Measurements from ENCODE around the gene CYB561A3.

CYB561A3 gene

DNA sequence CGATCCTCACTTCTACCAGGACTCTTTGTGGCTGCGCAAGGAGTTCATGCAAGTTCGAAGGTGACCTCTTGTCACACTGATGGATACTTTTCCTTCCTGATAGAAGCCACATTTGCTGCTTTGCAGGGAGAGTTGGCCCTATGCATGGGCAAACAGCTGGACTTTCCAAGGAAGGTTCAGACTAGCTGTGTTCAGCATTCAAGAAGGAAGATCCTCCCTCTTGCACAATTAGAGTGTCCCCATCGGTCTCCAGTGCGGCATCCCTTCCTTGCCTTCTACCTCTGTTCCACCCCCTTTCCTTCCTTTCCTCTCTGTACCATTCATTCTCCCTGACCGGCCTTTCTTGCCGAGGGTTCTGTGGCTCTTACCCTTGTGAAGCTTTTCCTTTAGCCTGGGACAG, 7.0 kb upstream of the CYB561A3 start:
- DNase-seq = no peak

DNA sequence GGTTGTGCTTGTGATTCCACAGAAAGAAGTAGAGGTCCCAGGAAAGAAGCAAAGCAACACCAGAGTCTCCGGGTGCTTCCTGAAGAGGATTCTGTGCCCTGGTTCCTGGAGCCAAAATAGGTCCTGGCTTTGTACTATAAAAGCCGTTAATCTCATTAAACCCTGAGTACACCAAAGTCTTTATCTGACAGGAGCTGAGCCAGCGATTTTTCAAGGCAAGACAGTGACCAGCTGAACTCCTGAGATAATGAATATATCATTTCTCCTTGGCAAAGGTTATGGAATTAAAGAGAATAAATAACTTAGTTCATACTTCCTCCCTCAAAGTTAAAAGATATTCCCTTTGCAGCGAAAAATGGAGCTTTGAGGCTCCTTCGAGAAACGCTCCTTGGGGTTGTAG, 5.7 kb upstream of the CYB561A3 start:
- DNase-seq = no peak

DNA sequence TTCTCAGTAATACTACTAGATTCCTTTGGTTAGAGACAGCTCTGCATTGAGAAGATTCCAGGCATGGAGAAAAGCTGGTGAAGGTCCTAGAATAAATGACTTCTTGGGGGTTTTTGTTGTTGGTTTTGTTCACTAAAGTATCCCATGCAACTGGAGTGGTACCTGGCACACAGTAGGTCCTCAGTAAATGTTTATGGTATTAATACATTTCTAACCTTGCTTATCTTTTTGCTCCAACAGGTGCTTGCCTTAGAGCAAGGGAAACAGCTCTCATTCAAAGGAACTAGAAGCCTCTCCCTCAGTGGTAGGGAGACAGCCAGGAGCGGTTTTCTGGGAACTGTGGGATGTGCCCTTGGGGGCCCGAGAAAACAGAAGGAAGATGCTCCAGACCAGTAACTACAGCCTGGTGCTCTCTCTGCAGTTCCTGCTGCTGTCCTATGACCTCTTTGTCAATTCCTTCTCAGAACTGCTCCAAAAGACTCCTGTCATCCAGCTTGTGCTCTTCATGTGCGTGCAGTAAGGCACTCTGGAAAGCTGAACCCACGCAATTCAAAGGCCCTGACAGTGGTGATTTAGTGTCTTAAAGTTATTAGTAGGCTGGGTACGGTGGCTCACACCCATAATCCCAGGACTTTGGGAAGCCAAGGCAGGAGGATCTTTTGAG, 2.5 kb upstream of the CYB561A3 start:
- no peak for DNase-seq

DNA sequence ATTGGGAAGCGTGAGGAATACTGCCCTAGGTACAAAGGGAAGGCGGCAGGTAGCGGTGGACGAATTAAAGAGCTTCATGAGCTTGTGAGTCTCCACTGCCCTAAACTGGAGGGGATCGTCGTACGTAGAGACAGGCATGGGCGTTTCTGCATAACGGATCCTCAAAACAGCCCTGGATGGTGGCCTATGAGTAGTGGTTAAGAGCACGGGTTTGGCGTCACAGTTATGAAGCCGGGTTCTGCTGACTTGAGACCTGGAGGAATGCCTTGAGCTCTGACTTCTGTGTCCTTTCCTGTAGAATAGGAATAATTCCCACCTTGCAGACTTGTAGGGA, 827 bp upstream of the CYB561A3 start:
- DNase-seq = peak; percentile 30

DNA sequence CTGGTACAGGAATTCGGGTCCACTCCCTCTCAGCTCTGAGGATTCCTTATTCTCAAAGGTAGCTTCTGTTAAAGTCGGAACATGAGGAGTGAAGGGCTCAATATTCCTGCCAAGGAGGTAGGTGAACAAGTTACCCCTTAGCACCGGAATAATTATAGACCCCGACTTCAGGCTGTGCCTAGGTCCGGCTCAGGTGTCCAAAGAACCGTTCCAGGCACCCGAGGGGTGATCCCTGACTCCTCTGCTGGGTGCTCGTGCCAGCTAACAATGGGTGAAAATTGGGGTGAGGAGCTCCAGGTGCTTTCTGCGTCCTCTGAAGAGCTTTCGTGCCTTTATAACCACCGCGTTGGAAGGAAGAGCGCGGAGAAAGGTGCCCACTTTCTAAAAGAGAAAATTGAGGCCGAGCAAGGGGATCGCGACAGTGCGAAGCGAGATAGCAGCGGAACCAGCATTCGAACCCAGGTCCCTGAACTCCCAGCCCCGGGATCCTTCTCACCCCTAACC, 393 bp downstream of the CYB561A3 start:
- no peak for DNase-seq

DNA sequence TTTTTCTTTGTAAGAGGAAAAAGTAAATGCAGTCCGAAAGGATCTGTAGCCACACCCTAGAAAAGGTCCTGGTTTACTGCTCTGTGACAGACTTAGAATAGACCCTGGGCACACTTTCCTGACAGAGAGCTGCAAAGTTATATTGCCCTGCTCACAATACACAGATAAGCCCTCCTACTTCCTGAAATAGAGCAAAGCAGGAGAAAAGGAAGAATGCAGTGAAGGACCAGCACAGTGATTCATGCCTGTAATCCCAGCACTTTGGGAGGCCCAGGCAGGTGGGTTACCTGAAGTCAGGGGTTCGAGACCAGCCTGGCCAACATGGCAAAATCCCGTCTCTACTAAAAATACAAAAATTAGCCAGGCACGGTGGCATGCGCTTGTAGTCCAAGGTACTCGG, 2.2 kb downstream of the CYB561A3 start:
- DNase-seq = no peak

- no peak for DNase-seq
These were observed 3.1 kb downstream of the CYB561A3 start for GRCh38 chr11:61358566-61358965.

- DNase-seq = no peak
These were observed 3.8 kb downstream of the CYB561A3 start for GRCh38 chr11:61357894-61358239.

DNA sequence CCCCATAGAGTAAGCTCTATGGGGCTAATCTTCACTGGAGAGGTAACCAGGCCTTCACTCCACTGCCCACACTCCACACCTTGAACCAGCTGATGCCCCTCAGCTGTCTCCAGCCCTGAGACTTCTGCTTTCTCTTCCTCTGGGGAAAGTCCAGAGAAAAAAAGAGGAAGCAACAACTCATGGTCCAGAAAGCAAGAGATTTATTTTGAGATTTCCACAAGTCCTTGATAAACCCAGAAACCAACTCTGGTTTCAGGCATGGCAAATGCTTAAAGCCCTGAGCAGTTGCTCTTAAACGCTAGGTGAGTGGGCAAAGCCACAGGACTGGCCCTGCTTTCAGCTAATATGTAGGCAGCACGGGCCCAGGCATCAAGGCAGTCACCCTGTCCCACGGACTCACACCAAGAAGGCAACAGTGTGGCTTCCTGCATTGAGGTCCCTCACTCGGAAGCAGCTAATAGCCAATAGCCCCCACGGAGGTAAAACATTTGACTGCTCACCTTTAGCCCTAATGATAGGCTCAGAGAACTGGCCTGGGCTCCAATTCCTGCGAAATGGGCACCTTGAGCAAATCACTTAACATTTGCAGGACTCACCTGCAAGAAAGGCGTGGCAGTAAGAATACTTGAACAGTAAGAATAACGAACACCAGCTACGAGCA, 4.3 kb downstream of the CYB561A3 start:
- no peak for DNase-seq

DNA sequence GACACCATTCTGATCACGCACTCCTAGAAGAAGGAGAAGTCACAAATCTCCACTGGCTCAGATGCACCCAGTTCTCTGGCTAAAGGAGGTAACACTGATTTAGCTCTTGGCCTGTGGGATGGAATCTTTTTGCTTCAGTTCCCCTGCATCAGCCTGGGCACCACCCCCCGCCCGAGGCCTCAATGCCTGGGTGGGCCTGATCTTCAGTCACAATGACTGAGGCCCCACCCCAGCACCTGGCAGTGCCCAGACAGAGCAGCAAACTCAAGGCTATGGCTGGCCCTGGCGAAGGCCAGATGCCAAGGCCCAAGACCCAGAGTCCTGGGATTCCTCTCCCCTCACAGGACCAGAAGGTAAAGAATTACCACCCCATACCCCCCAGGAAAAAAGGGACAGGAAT, 5.0 kb downstream of the CYB561A3 start:
- no peak for DNase-seq

GRCh38 chr11:61354208-61354607, 7.5 kb downstream of the CYB561A3 start:
- no peak for DNase-seq

- no peak for DNase-seq
These were observed 8.3 kb downstream of the CYB561A3 start for GRCh38 chr11:61353131-61354067.

DNA sequence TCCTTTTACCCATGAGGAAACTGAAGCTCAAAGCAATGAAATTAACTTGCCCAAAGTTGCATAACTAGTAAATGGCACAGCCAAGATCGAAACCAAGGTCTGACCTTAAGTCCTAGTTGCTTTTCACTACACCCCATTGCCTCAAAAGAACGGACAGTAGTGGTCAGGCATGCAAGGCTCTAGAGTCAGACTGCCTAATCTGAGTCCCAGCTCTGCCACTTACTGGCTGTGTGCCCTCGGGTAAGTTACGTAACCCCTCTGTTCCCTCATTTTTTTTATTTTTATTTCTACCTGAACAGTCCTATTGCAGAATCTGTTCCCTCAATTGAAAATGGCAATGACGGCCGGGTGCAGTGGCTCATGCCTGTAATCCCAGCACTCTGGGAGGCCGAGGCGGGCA, 9.6 kb downstream of the CYB561A3 start:
- no peak for DNase-seq

DNA sequence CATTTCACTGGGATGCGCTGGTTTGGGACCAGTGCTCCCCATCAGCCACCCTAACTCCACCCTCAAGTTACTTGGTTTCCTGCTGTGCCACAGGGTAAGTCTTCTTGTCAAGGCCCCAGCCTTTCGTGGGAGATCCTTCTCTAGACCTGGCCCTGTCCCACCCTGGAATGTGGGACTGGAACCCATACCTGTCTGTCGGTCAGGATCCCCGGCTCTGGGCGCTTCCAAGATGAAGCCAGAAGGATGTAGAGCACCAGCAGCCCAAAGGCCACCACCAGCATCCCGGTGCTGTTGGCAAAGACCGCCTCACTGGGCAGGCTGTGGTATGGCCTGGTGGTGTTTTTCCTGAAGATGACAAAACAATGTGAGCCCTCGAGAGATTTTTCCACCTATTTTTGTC, 10.9 kb downstream of the CYB561A3 start:
- DNase-seq = no peak

- no peak for DNase-seq
These were observed 11.3 kb downstream of the CYB561A3 start for GRCh38 chr11:61350336-61350735.

DNA sequence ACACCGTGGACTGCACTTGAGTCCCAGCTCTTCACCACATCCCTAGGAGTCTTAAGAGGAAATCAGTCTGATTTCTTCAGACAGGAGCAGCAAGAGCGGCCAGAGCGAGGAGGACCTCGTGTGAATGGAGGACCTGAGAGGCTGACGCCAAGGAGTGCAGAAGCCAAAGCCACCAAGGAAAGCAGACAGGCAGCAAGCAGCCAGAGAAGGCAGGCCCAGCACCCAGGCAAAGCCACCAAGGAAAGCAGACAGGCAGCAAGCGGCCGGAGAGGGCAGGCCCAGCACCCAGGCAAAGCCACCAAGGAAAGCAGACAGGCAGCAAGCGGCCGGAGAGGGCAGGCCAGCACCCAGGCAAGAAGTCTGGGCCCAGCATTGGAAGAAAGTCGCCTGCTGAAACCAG, 11.8 kb downstream of the CYB561A3 start:
- no peak for DNase-seq

DNA sequence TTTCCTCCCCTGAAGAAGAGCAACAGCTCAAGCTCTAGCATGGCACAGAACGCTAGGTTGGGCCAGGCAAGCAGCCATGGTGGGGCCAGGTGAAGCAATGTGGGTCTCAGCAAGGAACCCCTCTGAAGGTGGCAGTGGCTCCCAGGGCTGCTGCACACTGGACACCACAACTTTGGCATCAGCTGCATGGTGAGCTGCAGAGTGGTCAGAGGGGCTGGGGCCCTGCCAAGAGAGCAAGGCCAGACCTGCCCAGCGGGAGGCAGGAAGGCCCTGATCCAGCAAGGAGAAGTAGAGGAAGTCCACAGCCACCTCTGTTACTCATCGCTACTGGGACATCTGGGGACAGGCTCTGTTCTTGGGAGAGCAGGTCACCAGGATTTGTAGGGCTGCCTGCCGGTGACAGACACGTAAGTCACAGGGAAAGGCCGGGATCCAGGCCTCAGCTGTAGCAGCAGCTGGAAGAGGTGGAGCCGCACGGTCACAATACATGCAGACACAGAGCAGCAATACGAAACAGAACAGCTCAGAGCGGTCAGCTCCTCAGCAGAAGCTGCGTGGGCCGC, 12.4 kb downstream of the CYB561A3 start:
- no peak for DNase-seq

GRCh38 chr11:61347916-61348461, 13.7 kb downstream of the CYB561A3 start:
- no peak for DNase-seq

GRCh38 chr11:61345954-61346843, 15.5 kb downstream of the CYB561A3 start:
- no peak for DNase-seq

DNA sequence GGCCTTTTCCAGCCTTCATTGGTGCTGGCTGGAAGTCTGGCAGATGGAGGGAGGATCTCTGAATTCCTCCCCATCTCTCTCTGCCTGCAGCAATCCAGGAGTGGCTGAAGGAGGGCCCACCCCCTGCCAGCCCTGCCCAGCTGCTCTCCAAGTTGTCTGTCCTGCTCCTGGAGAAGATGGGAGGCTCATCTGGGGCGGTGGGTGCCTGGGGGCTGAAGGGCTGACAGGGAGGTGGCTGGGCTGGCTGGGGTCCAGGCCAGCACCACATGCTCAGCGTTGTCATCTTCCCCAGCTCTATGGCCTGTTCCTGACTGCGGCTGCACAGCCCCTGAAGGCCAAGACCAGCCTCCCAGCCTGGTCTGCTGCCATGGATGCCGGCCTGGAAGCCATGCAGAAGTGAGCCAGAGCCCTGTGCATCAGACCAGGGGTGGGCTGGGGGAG, 16.5 kb downstream of the CYB561A3 start:
- no peak for DNase-seq

DNA sequence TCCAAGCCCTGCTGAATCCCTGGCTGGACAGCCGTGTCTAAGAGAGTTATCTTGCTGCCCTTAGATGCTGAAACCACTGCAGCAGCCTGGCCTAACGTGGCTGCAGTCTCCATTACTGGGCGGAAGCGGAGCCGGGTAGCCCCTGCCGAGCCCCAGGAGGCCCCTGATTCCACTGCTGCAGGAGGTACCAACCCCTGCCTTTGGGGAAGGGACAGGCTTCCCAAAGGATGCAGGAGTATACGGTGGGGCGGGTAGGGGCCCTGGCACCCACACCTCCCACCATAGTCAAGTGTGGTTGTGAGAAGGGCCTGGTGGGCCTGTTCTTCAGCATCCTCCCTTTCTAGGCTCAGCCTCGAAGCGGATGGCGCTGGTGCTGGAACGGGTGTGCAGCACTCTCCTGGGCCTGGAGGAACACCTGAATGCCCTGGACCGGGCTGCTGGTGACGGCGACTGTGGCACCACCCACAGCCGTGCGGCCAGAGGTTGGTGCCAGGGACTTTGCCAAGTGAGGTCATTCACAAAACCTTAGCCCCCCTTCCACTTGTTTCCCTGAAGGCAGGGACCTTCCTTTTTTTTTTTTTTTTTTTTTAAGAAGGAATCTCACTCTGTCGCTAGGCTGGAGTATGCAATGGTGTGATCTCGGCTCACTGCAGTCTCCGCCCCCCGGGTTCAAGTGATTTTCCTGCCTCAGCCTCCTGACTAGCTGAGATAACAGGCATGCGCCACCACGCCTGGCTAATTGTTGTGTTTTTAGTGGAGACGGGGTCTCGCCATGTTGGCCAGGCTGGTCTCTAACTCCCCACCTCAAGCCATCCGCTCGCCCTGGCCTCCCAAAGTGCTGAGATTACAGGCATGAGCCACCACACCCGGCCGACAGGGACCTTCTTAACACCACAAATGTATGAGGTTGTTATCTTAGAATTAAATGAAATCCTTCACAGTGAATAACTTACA, 17.6 kb downstream of the CYB561A3 start:
- no peak for DNase-seq

All from stimulated activated CD4-positive, alpha-beta T cell treated with anti-CD3 and anti-CD28 coated beads, Interleukin-1b, Interleukin-23, amount 100 ng/mL, for 48 hours (primary cell).